ENCODE data around the gene TLE3.

- TF ChIP-seq CTCF (IDR thresholded peaks at IDR 0.05) (no peak), POLR2A (IDR thresholded peaks at IDR 0.05) (no peak)
These were observed 78.8 kb downstream of the TLE3 start for GRCh38 chr15:70018646-70019600.
